Smooth muscle cell of the coronary artery (primary cell): ENCODE results near the gene BOLA2. TPM values are rescaled to one million over a fixed set of nuclear protein-coding genes. Genes with fewer than 3 reads are reported as not detected.

Source experiments
- total RNA-seq: library from RNA; depleted of rRNA; stranded (reverse); fragments of >200 nt; gene quantifications from 2 replicates; pipeline ENCODE4 v1.2.3, GENCODE V29; 2014; ENCODE audit warnings: low replicate concordance

The BOLA2 gene
- 29.3 and 48.8 TPM in 2 replicates for total RNA-seq

DNA sequence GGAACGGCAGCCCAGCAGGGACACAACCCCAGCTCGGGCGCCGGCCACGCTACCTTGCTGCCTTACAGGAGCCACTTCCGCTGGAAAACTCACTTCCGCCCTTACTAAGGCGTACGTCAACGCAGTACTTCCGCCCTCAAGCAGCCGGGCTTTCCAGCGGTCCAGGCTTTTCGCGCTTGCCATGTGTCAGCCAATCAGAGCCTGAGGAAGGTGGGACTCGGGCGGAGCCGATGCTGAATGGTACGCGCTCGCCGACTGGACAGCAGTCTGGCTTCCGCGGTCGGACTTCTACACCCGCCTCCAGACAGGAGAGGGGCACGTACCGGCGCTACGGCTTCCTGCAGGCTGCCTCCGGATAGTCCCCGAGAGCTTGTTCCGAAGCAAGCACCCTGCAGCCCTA lies at the start of gene BOLA2, which contains the start of gene SLX1B:
BOLA2 (minus strand) TSS at position 83 of the 400 bp plus-strand sequence. CDS start 98 bp downstream, outside the sequence.
SLX1B (plus strand) TSS at position 265 of the 400 bp plus-strand sequence.

GRCh38 chr16:29459706-29460646 lies 5.8 kb upstream of the BOLA2 start, which contains the start of gene SULT1A4:
Gene SULT1A4, plus strand, starts transcription at chr16:29459913. Its CDS starts 1,473 bp downstream, at chr16:29461386.

Other genes with a start within 250 kb of the BOLA2 start
- gene NPIPB11, start 47.6 kb downstream of the BOLA2 start, total RNA-seq: 0.08 and 0.12 TPM in 2 replicates
- gene SLX1B, start 182 bp upstream of the BOLA2 start, total RNA-seq: 4.0 and 8.0 TPM in 2 replicates
- gene SULT1A4, start 5.6 kb upstream of the BOLA2 start, total RNA-seq: 0.23 and 0.45 TPM in 2 replicates
- gene NPIPB12, start 52.1 kb upstream of the BOLA2 start, total RNA-seq: 4.9 and 12.2 TPM in 2 replicates
- gene SPN, start 208.9 kb upstream of the BOLA2 start, total RNA-seq: under 0.01 TPM in 1 of 2 replicates, not detected in the other
- gene QPRT, start 224.8 kb upstream of the BOLA2 start, total RNA-seq: 5.3 and 14.7 TPM in 2 replicates